NT2/D1 (cell line): ENCODE data around the gene DEPDC1B.

Source experiments
- DNase-seq: peaks from one replicate; pipeline ENCODE4 v3.0.0-alpha.2; 2011; ENCODE audit warnings: low read depth, low spot score
- H3K27me3 ChIP-seq: 2 replicates; pipeline ENCODE4 v1.6.0; 2011; ENCODE audit warnings: mild to moderate bottlenecking; ENCODE audit not compliant: insufficient read length, insufficient read depth
- H3K36me3 ChIP-seq: 2 replicates; pipeline ENCODE4 v1.6.1; 2011; ENCODE audit warnings: mild to moderate bottlenecking, low read length, mixed read lengths; ENCODE audit not compliant: insufficient read depth, insufficient read length
- H3K4me1 ChIP-seq: 2 replicates; pipeline ENCODE4 v1.5.1; 2011; ENCODE audit not compliant: insufficient read depth, insufficient read length
- H3K4me3 ChIP-seq: 2 replicates; pipeline ENCODE4 v1.5.1; 2011; ENCODE audit warnings: low read depth; ENCODE audit not compliant: insufficient read length
- H3K9ac ChIP-seq: 2 replicates; pipeline ENCODE4 v1.6.0; 2011; ENCODE audit warnings: low read depth; ENCODE audit not compliant: insufficient read length
- H3K9me3 ChIP-seq: 2 replicates; pipeline ENCODE4 v1.5.1; 2011; ENCODE audit warnings: mild to moderate bottlenecking, low read length; ENCODE audit not compliant: insufficient read depth
- SUZ12 ChIP-seq: IDR thresholded peaks from 2 replicates; pipeline ENCODE4 v1.6.1; 2011; ENCODE audit not compliant: insufficient read length, insufficient read depth; ENCODE audit errors: extremely low read depth
- YY1 ChIP-seq: IDR thresholded peaks from 2 replicates; pipeline ENCODE4 v1.6.1; 2011; ENCODE audit not compliant: insufficient read length, insufficient read depth
- ZNF274 ChIP-seq: IDR thresholded peaks from 2 replicates; pipeline ENCODE4 v1.6.1; 2011; ENCODE audit warnings: mild to moderate bottlenecking, low read depth, low read length

DEPDC1B gene

GRCh38 chr5:60710362-60710761 lies 10.4 kb upstream of the DEPDC1B start:
- DNase-seq = no peak
- no peak overlapping the region for H3K9ac ChIP-seq
- H3K4me3 ChIP-seq = no peak overlapping the region
- H3K36me3 ChIP-seq = no peaks in the 10 kb centered on the region
- TF ChIP-seq YY1 (no peak), ZNF274 (no peak), SUZ12 (no peak)
- H3K9me3 ChIP-seq = no peaks in the 10 kb centered on the region
- H3K4me1 ChIP-seq = no peaks in the 10 kb centered on the region
- no peaks in the 10 kb centered on the region for H3K27me3 ChIP-seq

- Histone ChIP-seq H3K4me1 (no peaks in the 10 kb centered on the region), H3K9ac (no peak overlapping the region), H3K36me3 (no peaks in the 10 kb centered on the region), H3K9me3 (no peaks in the 10 kb centered on the region), H3K4me3 (no peak overlapping the region), H3K27me3 (peaks cover 4% of the 10 kb centered on the region)
- DNase-seq = no peak
- TF ChIP-seq SUZ12 (no peak), ZNF274 (no peak), YY1 (no peak)
Measured at GRCh38 chr5:60705144-60705543, 5.2 kb upstream of the DEPDC1B start.

DNA sequence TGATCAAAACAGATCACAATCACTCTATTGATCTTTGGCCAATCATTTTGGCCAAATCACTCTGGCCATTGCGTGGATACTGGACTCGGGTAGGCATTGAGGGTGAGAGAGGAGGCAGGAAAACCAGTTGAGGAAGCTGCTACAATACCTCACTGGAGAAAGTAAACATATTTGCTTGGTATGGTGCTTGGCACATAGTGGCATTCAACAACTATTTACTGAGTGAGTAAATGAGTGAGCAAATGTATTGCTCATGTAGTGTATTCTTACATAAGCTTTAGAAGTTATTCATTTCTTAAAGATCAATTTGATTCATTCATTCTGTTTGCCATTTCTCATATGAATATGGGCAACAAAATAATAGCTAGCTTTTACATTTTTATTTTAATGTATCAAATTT lies 4.0 kb upstream of the DEPDC1B start:
- DNase-seq = no peak
- no peak overlapping the region for H3K9ac ChIP-seq
- no peaks in the 10 kb centered on the region for H3K36me3 ChIP-seq
- peaks cover 4% of the 10 kb centered on the region for H3K27me3 ChIP-seq
- no peaks in the 10 kb centered on the region for H3K9me3 ChIP-seq
- no peak overlapping the region for H3K4me3 ChIP-seq
- no peak for TF ChIP-seq YY1
- TF ChIP-seq ZNF274 = no peak
- TF ChIP-seq SUZ12 = no peak
- H3K4me1 ChIP-seq = no peaks in the 10 kb centered on the region

DNA sequence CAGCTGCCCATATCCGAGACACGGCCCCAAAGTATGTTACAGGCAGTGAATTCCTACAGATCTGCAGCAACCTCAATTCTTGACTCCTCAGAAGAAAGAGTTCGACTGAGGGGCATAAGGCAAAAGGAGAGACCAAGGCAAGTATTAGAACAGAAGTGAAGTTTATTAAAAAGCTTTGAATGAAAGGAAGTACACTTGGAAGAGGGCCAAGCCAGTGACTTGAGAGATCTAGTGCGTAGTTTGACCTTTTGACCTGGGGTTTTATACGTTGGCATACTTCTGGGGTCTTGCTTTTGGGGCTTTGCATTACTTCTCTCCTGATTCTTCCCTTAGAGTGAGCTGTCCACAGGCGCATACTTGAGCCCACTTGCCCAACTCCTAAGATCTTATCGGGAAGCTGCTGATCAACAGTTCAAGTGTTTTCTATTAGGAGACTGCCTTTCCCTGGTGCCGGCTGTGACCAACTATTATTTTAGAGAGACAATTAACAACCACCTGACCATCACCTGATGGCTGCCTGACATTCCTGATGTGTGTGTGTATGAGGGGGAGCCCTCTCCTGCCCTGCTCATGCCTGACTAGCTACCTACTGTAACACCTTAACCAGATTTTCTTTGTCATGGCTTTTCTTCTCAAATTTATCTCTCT lies 1.5 kb upstream of the DEPDC1B start:
- Histone ChIP-seq H3K27me3 (peaks cover 4% of the 10 kb centered on the region), H3K4me3 (no peak overlapping the region)
- TF ChIP-seq ZNF274 (no peak), YY1 (no peak), SUZ12 (no peak)

GRCh38 chr5:60700416-60700757 lies 421 bp upstream of the DEPDC1B start:
- Histone ChIP-seq H3K36me3 (peaks cover under 1% of the 10 kb centered on the region), H3K4me1 (no peaks in the 10 kb centered on the region), H3K4me3 (peak overlapping the region; percentile 79), H3K27me3 (peaks cover 4% of the 10 kb centered on the region), H3K9ac (peak overlapping the region; percentile 90), H3K9me3 (no peaks in the 10 kb centered on the region)
- no peak for TF ChIP-seq ZNF274
- TF ChIP-seq SUZ12 = no peak
- TF ChIP-seq YY1 = no peak
- DNase-seq = no peak

More for the DNA sequence above, 1.5 kb upstream of the DEPDC1B start:
- no peak for DNase-seq
- Histone ChIP-seq H3K4me1 (no peaks in the 10 kb centered on the region), H3K36me3 (no peaks in the 10 kb centered on the region), H3K9ac (no peak overlapping the region), H3K9me3 (no peaks in the 10 kb centered on the region)

DNA sequence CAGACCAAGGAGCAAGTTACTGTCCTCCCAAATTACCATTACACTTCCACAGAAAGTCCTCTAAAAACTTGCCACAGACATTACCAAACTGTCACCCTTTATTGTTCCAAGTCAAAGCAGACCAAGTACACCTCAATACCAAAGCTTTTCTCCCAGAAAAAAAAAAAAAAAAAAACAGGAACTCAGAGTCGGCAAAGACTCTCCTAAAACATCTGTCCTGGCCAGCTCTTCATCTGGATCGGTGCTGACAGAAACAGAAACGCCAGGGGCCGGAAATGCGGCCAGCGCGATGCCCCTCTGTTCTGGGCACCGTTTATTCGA lies 718 bp downstream of the DEPDC1B start:
- TF ChIP-seq SUZ12 = no peak
- TF ChIP-seq YY1 = no peak
- no peak for TF ChIP-seq ZNF274
- H3K4me3 ChIP-seq = peak overlapping the region; percentile 79
- H3K4me1 ChIP-seq = no peaks in the 10 kb centered on the region
- peaks cover 4% of the 10 kb centered on the region for H3K27me3 ChIP-seq
- no peaks in the 10 kb centered on the region; the same call in 1 of the 2 replicates for H3K9me3 ChIP-seq
- DNase-seq = no peak
- H3K9ac ChIP-seq = peak overlapping the region; percentile 90
- H3K36me3 ChIP-seq = peaks cover 8% of the 10 kb centered on the region

DNA sequence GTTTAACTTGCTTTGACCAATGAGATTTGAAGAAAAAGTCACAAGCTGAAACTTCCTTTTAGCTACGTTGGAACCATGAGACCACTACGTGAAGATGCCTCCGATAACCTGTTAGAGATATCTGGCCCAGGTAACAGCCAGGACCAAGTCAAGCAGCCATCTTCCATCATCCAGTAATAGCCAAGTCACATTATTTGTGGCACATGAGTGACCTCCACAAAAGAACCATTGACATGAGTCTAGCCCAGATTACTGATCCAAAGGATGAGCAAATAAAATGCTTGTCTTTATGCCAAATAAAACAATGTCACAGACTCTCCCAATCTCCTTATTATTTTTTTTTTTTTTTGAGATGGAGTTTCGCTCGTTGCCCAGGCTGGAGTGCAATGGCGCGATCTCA lies 1.6 kb downstream of the DEPDC1B start:
- H3K4me1 ChIP-seq = no peaks in the 10 kb centered on the region
- H3K27me3 ChIP-seq = peaks cover 4% of the 10 kb centered on the region
- H3K9me3 ChIP-seq = no peaks in the 10 kb centered on the region; the same call in 1 of the 2 replicates
- H3K4me3 ChIP-seq = no peak overlapping the region
- H3K36me3 ChIP-seq = peaks cover 8% of the 10 kb centered on the region
- no peak for DNase-seq
- TF ChIP-seq ZNF274 (no peak), SUZ12 (no peak), YY1 (no peak)
- H3K9ac ChIP-seq = no peak overlapping the region

DNA sequence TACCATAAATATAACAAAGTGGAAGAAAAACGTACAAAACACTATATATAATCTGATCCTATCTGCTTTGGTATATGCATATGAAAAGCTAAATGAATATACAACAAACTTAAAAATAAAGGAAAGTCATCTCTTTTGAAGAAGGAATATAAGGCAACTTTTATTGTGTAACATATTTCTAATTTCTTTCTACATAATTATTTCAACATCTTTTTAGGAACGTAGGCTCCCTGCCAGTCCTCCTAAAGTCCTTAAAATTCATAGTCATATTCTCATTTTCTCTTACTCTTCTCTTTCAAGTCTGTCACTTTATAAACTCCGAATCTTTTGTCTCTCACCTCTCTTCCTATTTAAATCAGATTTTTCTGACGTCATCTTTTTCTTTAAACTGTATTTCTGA lies 9.6 kb downstream of the DEPDC1B start:
- no peak overlapping the region for H3K4me3 ChIP-seq
- no peaks in the 10 kb centered on the region for H3K27me3 ChIP-seq
- TF ChIP-seq YY1 = no peak
- TF ChIP-seq SUZ12 = no peak
- no peak for TF ChIP-seq ZNF274
- DNase-seq = no peak
- no peaks in the 10 kb centered on the region; the same call in 1 of the 2 replicates for H3K9me3 ChIP-seq
- no peak overlapping the region for H3K9ac ChIP-seq
- H3K4me1 ChIP-seq = no peaks in the 10 kb centered on the region
- peaks cover 23% of the 10 kb centered on the region for H3K36me3 ChIP-seq
